ENCODE measurements around the gene C1QTNF3. TPM values are rescaled to one million over a fixed set of nuclear protein-coding genes. Genes with fewer than 3 reads are reported as not detected.

Gene C1QTNF3
- total RNA-seq, 1 experiment from 2014 or later = 2.5 TPM

- no peaks in the 10 kb centered on the region for H3K36me3 ChIP-seq (ENCODE audit: control insufficient read depth, insufficient read depth, low read length)
- intact Hi-C loops (cut with micrococcal nuclease; ENCODE audit: unreplicated experiment) = loop anchor here (1.0 kb wide), 1 partner anchor 532 kb away; no protein-coding TSS in a partner anchor
- no peaks in the 10 kb centered on the region for H3K9me3 Mint-ChIP-seq (ENCODE audit: unreplicated experiment)
- no peaks in the 10 kb centered on the region for H3K27me3 Mint-ChIP-seq (ENCODE audit: insufficient read depth, unreplicated experiment)
- H3K9me3 ChIP-seq = no peaks in the 10 kb centered on the region
- ChIA-PET CTCF (no interaction called here), POLR2A (no interaction called here)
- H3K27ac Mint-ChIP-seq (ENCODE audit: unreplicated experiment) = no peak overlapping the region
- peaks cover 3% of the 10 kb centered on the region; the same call in 1 of the 2 replicates for H3K4me1 ChIP-seq
- H3K36me3 Mint-ChIP-seq (ENCODE audit: insufficient read depth, unreplicated experiment) = no peaks in the 10 kb centered on the region
- no peaks in the 10 kb centered on the region for H3K27me3 ChIP-seq (replicated peaks; ENCODE audit: control insufficient read depth, insufficient read depth, low read length)
- peaks cover 6% of the 10 kb centered on the region for H3K4me1 Mint-ChIP-seq (ENCODE audit: low read depth, unreplicated experiment)
- H3K4me3 Mint-ChIP-seq (ENCODE audit: unreplicated experiment) = no peak overlapping the region
- H3K4me3 ChIP-seq (ENCODE audit: low read depth, low read length) = no peak overlapping the region
- TF ChIP-seq, protein P1, sequence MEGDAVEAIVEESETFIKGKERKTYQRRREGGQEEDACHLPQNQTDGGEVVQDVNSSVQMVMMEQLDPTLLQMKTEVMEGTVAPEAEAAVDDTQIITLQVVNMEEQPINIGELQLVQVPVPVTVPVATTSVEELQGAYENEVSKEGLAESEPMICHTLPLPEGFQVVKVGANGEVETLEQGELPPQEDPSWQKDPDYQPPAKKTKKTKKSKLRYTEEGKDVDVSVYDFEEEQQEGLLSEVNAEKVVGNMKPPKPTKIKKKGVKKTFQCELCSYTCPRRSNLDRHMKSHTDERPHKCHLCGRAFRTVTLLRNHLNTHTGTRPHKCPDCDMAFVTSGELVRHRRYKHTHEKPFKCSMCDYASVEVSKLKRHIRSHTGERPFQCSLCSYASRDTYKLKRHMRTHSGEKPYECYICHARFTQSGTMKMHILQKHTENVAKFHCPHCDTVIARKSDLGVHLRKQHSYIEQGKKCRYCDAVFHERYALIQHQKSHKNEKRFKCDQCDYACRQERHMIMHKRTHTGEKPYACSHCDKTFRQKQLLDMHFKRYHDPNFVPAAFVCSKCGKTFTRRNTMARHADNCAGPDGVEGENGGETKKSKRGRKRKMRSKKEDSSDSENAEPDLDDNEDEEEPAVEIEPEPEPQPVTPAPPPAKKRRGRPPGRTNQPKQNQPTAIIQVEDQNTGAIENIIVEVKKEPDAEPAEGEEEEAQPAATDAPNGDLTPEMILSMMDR (IDR thresholded peaks at IDR 0.05; ENCODE audit: insufficient read depth in 1 of 2, low read depth in 1 of 2, low read length in 1 of 2, severe bottlenecking in 1 of 2, unreplicated experiment in 1 of 2) = peak in 1 of 2 experiments; percentile 0
- BruUV-seq (replicated peaks) = no TSS peak
- no peak for DNase-seq
Observed at GRCh38 chr5:33968211-33969005, 74.6 kb downstream of the C1QTNF3 start.

Other genes with a start within 250 kb of the C1QTNF3 start
- 0.35 TPM in 1 of 2 replicates, not detected in the other for gene ADAMTS12, start 151.2 kb downstream of the C1QTNF3 start, total RNA-seq (2022)
- gene RXFP3, start 106.8 kb downstream of the C1QTNF3 start, total RNA-seq (2022) = not detected in 2 replicates
- gene SLC45A2, start 58.5 kb downstream of the C1QTNF3 start, total RNA-seq (2022) = 0.91 and 1.1 TPM in 2 replicates
- gene AMACR, start 35.2 kb downstream of the C1QTNF3 start, total RNA-seq (2022) = 196 and 204 TPM in 2 replicates

Measured in Caco-2 (cell line).